Stimulated activated CD4-positive, alpha-beta T cell treated with anti-CD3 and anti-CD28 coated beads, TNF-alpha, amount 100 ng/mL, for 24 hours (primary cell): ENCODE data around the gene FBXL3.
A peak's percentile ranks its signal among the peaks of the same experiment; 100 is the strongest.

Source experiments
- DNase-seq, 3 experiments: peaks; one replicate each; pipeline ENCODE4 v3.0.0-alpha.2; 2020; ENCODE audit warnings: low read depth in 3 of 3

The FBXL3 gene

GRCh38 chr13:77026861-77027621 lies at the start of gene FBXL3:
Gene FBXL3 (minus strand): TSS chr13:77027159. CDS start chr13:77021860, 5,299 bp downstream.
- peak; percentile 70 to 77 (median 71) for DNase-seq

- DNase-seq: no peak
These were observed 40.6 kb upstream of the FBXL3 start for GRCh38 chr13:77067519-77067918.

GRCh38 chr13:77065461-77066147 lies 38.6 kb upstream of the FBXL3 start:
- DNase-seq: no peak

- DNase-seq: no peak
These were observed 35.1 kb upstream of the FBXL3 start for GRCh38 chr13:77062097-77062496.

GRCh38 chr13:77061362-77061761 lies 34.4 kb upstream of the FBXL3 start:
- DNase-seq: no peak

- DNase-seq: no peak
These were observed 29.9 kb upstream of the FBXL3 start for GRCh38 chr13:77056886-77057285.

GRCh38 chr13:77056382-77056781 lies 29.4 kb upstream of the FBXL3 start:
- DNase-seq: no peak

GRCh38 chr13:77055158-77055557 lies 28.2 kb upstream of the FBXL3 start:
- no peak for DNase-seq

GRCh38 chr13:77053192-77053591 lies 26.2 kb upstream of the FBXL3 start:
- no peak for DNase-seq

GRCh38 chr13:77048681-77049080 lies 21.7 kb upstream of the FBXL3 start:
- no peak for DNase-seq

GRCh38 chr13:77047649-77048343 lies 20.8 kb upstream of the FBXL3 start:
- no peak for DNase-seq

- no peak for DNase-seq
These were observed 15.7 kb upstream of the FBXL3 start for GRCh38 chr13:77042566-77043177.

- no peak for DNase-seq
These were observed 13.9 kb upstream of the FBXL3 start for GRCh38 chr13:77040835-77041234.

GRCh38 chr13:77040076-77040475 lies 13.1 kb upstream of the FBXL3 start:
- DNase-seq: no peak

- no peak for DNase-seq
These were observed 12.0 kb upstream of the FBXL3 start for GRCh38 chr13:77038907-77039480.

GRCh38 chr13:77036279-77036678 lies 9.3 kb upstream of the FBXL3 start:
- DNase-seq: no peak

GRCh38 chr13:77034881-77035280 lies 7.9 kb upstream of the FBXL3 start:
- no peak for DNase-seq

GRCh38 chr13:77033717-77034302 lies 6.9 kb upstream of the FBXL3 start:
- DNase-seq: no peak

- no peak for DNase-seq
These were observed 4.8 kb upstream of the FBXL3 start for GRCh38 chr13:77031656-77032243.

GRCh38 chr13:77029436-77029835 lies 2.5 kb upstream of the FBXL3 start:
- DNase-seq: no peak

- no peak for DNase-seq
These were observed 1.2 kb upstream of the FBXL3 start for GRCh38 chr13:77028202-77028601.
